SU-DHL-6 (cell line): ENCODE results near the gene FOXI3.

Experiments
- H2AFZ ChIP-seq: fragments of 200-600 bp; sonication (generic); 2 replicates; pipeline ENCODE4 v1.6.1; 2014; ENCODE audit warnings: low read depth, mild to moderate bottlenecking, moderate library complexity, mixed read lengths, antibody characterized with exemption, low read length; ENCODE audit not compliant: severe bottlenecking
- H3F3A ChIP-seq: fragments of 200-600 bp; shearing (Covaris generic); 2 replicates; pipeline ENCODE4 v1.6.0; 2016; ENCODE audit warnings: antibody characterized with exemption, mild to moderate bottlenecking; ENCODE audit not compliant: insufficient read depth
- H3K27ac ChIP-seq: fragments of 200-600 bp; sonication (generic); 2 replicates; pipeline ENCODE4 v1.5.1; 2016; ENCODE audit warnings: low read depth, mild to moderate bottlenecking, low read length, moderate library complexity, mixed read lengths
- H3K27me3 ChIP-seq: fragments of 200-600 bp; sonication (generic), shearing (Covaris generic); 2 replicates; pipeline ENCODE4 v1.6.0; 2014; ENCODE audit warnings: mild to moderate bottlenecking, low read length
- H3K36me3 ChIP-seq: fragments of 200-600 bp; sonication (generic); 2 replicates; pipeline ENCODE4 v1.6.1; 2014; ENCODE audit warnings: mild to moderate bottlenecking, low read length, mixed read lengths
- H3K4me2 ChIP-seq: fragments of 300-600, 200-600 bp; shearing (Covaris generic), sonication (generic); 2 replicates; pipeline ENCODE4 v1.6.0; 2014; ENCODE audit warnings: low read length, low read depth, mild to moderate bottlenecking; ENCODE audit not compliant: poor library complexity, severe bottlenecking
- H3K4me3 ChIP-seq: fragments of 200-600 bp; sonication (generic); 2 replicates; pipeline ENCODE4 v1.5.1; 2014; ENCODE audit warnings: antibody characterized with exemption, low read length, mild to moderate bottlenecking, mixed read lengths; ENCODE audit not compliant: insufficient read depth, poor library complexity, severe bottlenecking
- H3K79me2 ChIP-seq: fragments of 200-600 bp; sonication (generic); 2 replicates; pipeline ENCODE4 v1.6.1; 2014; ENCODE audit warnings: mild to moderate bottlenecking, low read length, moderate library complexity; ENCODE audit not compliant: insufficient read depth
- H3K9ac ChIP-seq: fragments of 200-600 bp; sonication (generic); 2 replicates; pipeline ENCODE4 v1.7.0; 2014; ENCODE audit warnings: mild to moderate bottlenecking, low read length
- H3K9me2 ChIP-seq: fragments of 200-600 bp; sonication (generic); replicated peaks from 2 replicates; pipeline ENCODE4 v1.6.1; 2014; ENCODE audit warnings: low read length; ENCODE audit not compliant: insufficient read depth
- H3K9me3 ChIP-seq: fragments of 200-600 bp; sonication (generic); 2 replicates; pipeline ENCODE4 v1.6.1; 2014; ENCODE audit warnings: low read length, mixed read lengths; ENCODE audit not compliant: insufficient read depth
- H4K20me1 ChIP-seq: fragments of 200-600 bp; sonication (generic); 2 replicates; pipeline ENCODE4 v1.6.1; 2014; ENCODE audit warnings: low read depth, mild to moderate bottlenecking, antibody characterized with exemption, low read length, moderate library complexity, mixed read lengths
- EZH2phosphoT487 ChIP-seq: fragments of 200-600 bp; sonication (generic), shearing (Covaris generic); conservative IDR thresholded peaks from 2 replicates; pipeline ENCODE4 v1.6.1; 2018; ENCODE audit warnings: mild to moderate bottlenecking, antibody characterized with exemption, low read length, moderate library complexity, mixed read lengths
- TF ChIP-seq, protein P1 (sequence below): fragments of 200-600 bp; sonication (generic); IDR thresholded peaks from one replicate; pipeline ENCODE4 v1.5.1; 2017; ENCODE audit warnings: antibody characterized with exemption, mild to moderate bottlenecking, low read length, moderate library complexity; ENCODE audit not compliant: insufficient read depth, poor library complexity, severe bottlenecking

Gene FOXI3

DNA sequence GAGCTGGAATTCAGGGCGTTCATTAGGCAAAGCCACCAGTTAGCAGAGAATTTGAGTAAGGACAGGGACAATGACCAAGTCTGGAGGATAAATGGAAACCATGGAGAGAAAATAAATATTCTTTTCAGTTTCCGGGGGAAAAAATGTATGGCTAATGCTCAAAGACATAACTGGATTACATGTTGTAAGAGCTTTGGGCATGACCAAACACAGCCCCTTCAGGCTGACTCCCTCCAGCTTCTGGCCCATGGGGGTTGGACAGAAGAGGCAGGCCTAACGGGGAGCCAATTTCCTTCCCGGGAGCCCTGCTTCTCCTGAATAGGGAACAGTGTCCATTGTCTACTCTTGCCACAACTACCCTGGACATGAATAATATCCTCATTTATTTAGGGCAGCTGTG, 39.5 kb upstream of the FOXI3 start:
- H3K9me3 ChIP-seq: no peaks in the 10 kb centered on the region
- H3K27ac ChIP-seq: no peak overlapping the region
- no peaks in the 10 kb centered on the region for H4K20me1 ChIP-seq
- no peaks in the 10 kb centered on the region for H3K36me3 ChIP-seq
- no peak for TF ChIP-seq EZH2phosphoT487
- TF ChIP-seq, protein P1, sequence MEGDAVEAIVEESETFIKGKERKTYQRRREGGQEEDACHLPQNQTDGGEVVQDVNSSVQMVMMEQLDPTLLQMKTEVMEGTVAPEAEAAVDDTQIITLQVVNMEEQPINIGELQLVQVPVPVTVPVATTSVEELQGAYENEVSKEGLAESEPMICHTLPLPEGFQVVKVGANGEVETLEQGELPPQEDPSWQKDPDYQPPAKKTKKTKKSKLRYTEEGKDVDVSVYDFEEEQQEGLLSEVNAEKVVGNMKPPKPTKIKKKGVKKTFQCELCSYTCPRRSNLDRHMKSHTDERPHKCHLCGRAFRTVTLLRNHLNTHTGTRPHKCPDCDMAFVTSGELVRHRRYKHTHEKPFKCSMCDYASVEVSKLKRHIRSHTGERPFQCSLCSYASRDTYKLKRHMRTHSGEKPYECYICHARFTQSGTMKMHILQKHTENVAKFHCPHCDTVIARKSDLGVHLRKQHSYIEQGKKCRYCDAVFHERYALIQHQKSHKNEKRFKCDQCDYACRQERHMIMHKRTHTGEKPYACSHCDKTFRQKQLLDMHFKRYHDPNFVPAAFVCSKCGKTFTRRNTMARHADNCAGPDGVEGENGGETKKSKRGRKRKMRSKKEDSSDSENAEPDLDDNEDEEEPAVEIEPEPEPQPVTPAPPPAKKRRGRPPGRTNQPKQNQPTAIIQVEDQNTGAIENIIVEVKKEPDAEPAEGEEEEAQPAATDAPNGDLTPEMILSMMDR: no peak
- H3K79me2 ChIP-seq: no peaks in the 10 kb centered on the region
- H3F3A ChIP-seq: no peaks in the 10 kb centered on the region
- no peak overlapping the region for H3K4me2 ChIP-seq
- H3K27me3 ChIP-seq: no peaks in the 10 kb centered on the region
- no peak overlapping the region for H2AFZ ChIP-seq
- H3K4me3 ChIP-seq: no peak overlapping the region
- H3K9me2 ChIP-seq: no peaks in the 10 kb centered on the region
- no peak overlapping the region for H3K9ac ChIP-seq

DNA sequence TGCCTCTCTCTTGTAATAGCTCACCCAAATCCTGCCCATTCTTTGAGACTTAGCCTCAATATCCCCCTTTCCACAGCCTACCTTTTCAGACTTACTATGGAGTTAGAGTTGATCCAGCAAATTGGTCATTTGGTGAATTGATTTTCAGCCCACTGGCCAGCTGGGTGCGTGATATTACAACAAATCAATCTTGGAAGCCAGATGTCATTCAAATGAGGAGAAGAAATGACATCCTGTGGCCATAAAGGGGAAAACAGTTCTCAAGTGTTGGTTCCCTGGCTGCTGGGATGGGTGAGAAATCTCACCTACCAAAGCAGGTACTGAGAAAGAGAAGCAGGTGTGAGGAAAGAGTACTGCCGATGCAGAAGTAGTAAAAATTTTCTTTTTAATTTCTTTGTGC, 36.7 kb upstream of the FOXI3 start:
- Histone ChIP-seq H3K27me3 (no peaks in the 10 kb centered on the region), H4K20me1 (no peaks in the 10 kb centered on the region), H3F3A (no peaks in the 10 kb centered on the region), H3K27ac (no peak overlapping the region), H3K9ac (no peak overlapping the region), H3K36me3 (no peaks in the 10 kb centered on the region), H2AFZ (no peak overlapping the region), H3K4me2 (no peak overlapping the region), H3K9me2 (no peaks in the 10 kb centered on the region), H3K9me3 (no peaks in the 10 kb centered on the region), H3K79me2 (no peaks in the 10 kb centered on the region), H3K4me3 (no peak overlapping the region)
- TF ChIP-seq, protein P1: no peak
- TF ChIP-seq EZH2phosphoT487: no peak

DNA sequence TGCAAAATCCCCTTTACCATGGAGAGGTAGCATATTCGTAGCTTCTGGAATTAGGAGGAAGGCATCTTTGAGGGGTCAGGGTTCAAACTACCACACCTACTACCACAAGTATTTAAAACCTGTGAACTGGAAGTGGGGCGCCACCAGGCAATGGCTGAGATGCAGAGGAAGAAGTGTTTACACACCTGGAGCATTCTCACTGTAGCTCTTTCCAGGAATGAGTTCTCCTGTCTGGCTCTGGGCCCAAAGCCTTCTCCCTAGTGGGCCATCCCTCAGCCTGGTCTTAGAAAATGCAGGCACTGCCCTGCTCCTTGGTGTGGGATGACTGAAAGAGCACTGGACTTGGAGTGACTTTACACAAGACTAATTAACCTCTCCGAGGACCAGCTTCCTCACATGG, 30.7 kb upstream of the FOXI3 start:
- Histone ChIP-seq H3K4me2 (no peak overlapping the region), H3K79me2 (no peaks in the 10 kb centered on the region), H3F3A (no peaks in the 10 kb centered on the region), H3K27me3 (no peaks in the 10 kb centered on the region), H3K9me2 (no peaks in the 10 kb centered on the region), H3K4me3 (no peak overlapping the region), H3K9me3 (no peaks in the 10 kb centered on the region), H3K9ac (no peak overlapping the region), H2AFZ (no peak overlapping the region), H3K27ac (no peak overlapping the region), H4K20me1 (no peaks in the 10 kb centered on the region), H3K36me3 (no peaks in the 10 kb centered on the region)
- no peak for TF ChIP-seq EZH2phosphoT487
- TF ChIP-seq, protein P1: no peak
